Lung (tissue), 12 donors: ENCODE results near the gene MIER1. TPM values are rescaled to one million over a fixed set of nuclear protein-coding genes. Genes with fewer than 3 reads are reported as not detected.

ENCODE experiments used
- ATAC-seq: fragments of 200-7000 bp; cut with Tn5 transposase; one replicate; pipeline ENCODE4 v1.9.1; 2020; ENCODE audit warnings: moderate number of reproducible peaks; ENCODE audit not compliant: insufficient read depth, low FRiP score
- DNase-seq, 3 donors: peaks; one replicate each; pipeline ENCODE4 v3.0.0-alpha.2; 2013 to 2017
- H3K27ac ChIP-seq, 2 donors: one replicate each; pipeline ENCODE4 v1.5.1; 2013; ENCODE audit warnings: mild to moderate bottlenecking in 2 of 2, moderate library complexity in 2 of 2, control low read depth in 1 of 2, inconsistent platforms in 1 of 2, low read depth in 1 of 2, low read length in 1 of 2
- H3K27me3 ChIP-seq, 3 donors: one replicate each; pipeline ENCODE4 v1.5.1; 2013; ENCODE audit warnings: low read length in 2 of 3; ENCODE audit not compliant: control insufficient read depth in 3 of 3, insufficient read depth in 3 of 3
- H3K36me3 ChIP-seq, 4 donors: one replicate each; pipeline ENCODE4 v1.5.1; 2013; ENCODE audit warnings: low read length in 4 of 4, mild to moderate bottlenecking in 1 of 4, moderate library complexity in 1 of 4; ENCODE audit not compliant: control insufficient read depth in 4 of 4, insufficient read depth in 4 of 4
- H3K4me1 ChIP-seq, 5 donors: one replicate each; pipeline ENCODE4 v1.5.1; 2013; ENCODE audit warnings: low read length in 5 of 5, mild to moderate bottlenecking in 2 of 5, moderate library complexity in 1 of 5; ENCODE audit not compliant: control insufficient read depth in 5 of 5, insufficient read depth in 5 of 5
- H3K4me3 ChIP-seq: one replicate; pipeline ENCODE4 v1.5.1; 2013; ENCODE audit warnings: mild to moderate bottlenecking, control low read depth, moderate library complexity
- H3K9ac ChIP-seq, 2 donors: one replicate each; pipeline ENCODE4 v1.5.1; 2013; ENCODE audit warnings: low read length in 2 of 2, control low read depth in 1 of 2; ENCODE audit not compliant: insufficient read depth in 1 of 2
- H3K9me3 ChIP-seq, 4 donors: one replicate each; pipeline ENCODE4 v1.5.1; 2013; ENCODE audit warnings: low read length in 3 of 4, mild to moderate bottlenecking in 1 of 4, moderate library complexity in 1 of 4; ENCODE audit not compliant: control insufficient read depth in 4 of 4, insufficient read depth in 3 of 4
- WGBS, 2 donors: extraction: QIAGEN DNeasy Blood & Tissue Kit; methylation state at CpG; one replicate each; pipeline ENCODE4 v1.1.7; 2013; 5-methylcytosine and 5-hydroxymethylcytosine counted together
- polyA plus RNA-seq, 2 donors: library from polyadenylated mRNA; stranded (reverse); fragments of 200-250 nt; gene quantifications; one replicate each; pipeline ENCODE4 v1.2.1, GENCODE V29; 2013
- total RNA-seq, 2 donors: library from RNA; depleted of rRNA in 1 of 2; stranded (reverse); fragments of >200 nt in 1 of 2; gene quantifications; one replicate each; pipeline ENCODE4 v1.2.1, GENCODE V29; 2014 to 2021
- TF ChIP-seq, protein P1 (sequence below): IDR thresholded peaks from 2 replicates; pipeline ENCODE4 v1.5.1; 2012; ENCODE audit warnings: mild to moderate bottlenecking; ENCODE audit errors: control extremely low read depth, extremely low read depth
- donor health status: control.
- donor health status: control.
- donor health status: Bipolar disorder and iron deficiency.
- donor health status: healthy.
- donor health status: DM: yes; HTN: yes; CAD: no.

The MIER1 gene
- total and polyA plus RNA-seq, 4 donors, result 12.6 to 42.4 (median 21.5) TPM

DNA sequence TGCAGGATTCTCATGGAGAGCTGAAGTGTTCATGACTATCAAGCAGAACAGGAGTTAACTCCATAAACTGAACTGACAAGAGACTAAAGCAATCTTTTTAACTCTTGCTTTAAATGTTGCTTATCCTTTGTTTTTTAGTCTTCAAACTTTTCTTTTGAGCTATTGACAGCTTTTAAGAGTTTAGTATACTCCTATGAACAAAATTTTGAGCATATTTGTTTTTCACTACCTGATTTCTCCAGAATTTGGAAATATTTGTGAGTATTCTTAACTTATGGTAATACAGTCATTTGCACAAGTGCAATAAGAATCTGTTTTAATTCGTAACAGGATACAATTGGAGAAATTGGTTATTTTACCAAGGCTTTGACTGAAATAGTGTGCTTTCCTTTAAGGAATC lies 7.3 kb upstream of the MIER1 start:
- Histone ChIP-seq H3K4me3 (no peak overlapping the region), H3K9me3 (no peaks in the 10 kb centered on the region), H3K4me1 (peaks cover 0 to 2% (median 0%) of the 10 kb centered on the region in 5 donors), H3K9ac (no peak overlapping the region), H3K36me3 (peaks cover 0 to 5% (median 0%) of the 10 kb centered on the region in 4 donors), H3K27me3 (no peaks in the 10 kb centered on the region), H3K27ac (no peak overlapping the region)
- 96% methylated on average over 1 of the region's 1 CpG for WGBS, 2 donors
- TF ChIP-seq, protein P1, sequence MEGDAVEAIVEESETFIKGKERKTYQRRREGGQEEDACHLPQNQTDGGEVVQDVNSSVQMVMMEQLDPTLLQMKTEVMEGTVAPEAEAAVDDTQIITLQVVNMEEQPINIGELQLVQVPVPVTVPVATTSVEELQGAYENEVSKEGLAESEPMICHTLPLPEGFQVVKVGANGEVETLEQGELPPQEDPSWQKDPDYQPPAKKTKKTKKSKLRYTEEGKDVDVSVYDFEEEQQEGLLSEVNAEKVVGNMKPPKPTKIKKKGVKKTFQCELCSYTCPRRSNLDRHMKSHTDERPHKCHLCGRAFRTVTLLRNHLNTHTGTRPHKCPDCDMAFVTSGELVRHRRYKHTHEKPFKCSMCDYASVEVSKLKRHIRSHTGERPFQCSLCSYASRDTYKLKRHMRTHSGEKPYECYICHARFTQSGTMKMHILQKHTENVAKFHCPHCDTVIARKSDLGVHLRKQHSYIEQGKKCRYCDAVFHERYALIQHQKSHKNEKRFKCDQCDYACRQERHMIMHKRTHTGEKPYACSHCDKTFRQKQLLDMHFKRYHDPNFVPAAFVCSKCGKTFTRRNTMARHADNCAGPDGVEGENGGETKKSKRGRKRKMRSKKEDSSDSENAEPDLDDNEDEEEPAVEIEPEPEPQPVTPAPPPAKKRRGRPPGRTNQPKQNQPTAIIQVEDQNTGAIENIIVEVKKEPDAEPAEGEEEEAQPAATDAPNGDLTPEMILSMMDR, result no peak
- DNase-seq (no peak), ATAC-seq (no peak)

- DNase-seq, result no peak
- Histone ChIP-seq H3K9ac (no peak overlapping the region), H3K4me1 (peaks cover 0 to 13% (median 5%) of the 10 kb centered on the region in 5 donors), H3K36me3 (peaks cover 0 to 5% (median 0%) of the 10 kb centered on the region in 4 donors), H3K27me3 (no peaks in the 10 kb centered on the region), H3K4me3 (no peak overlapping the region), H3K27ac (no peak overlapping the region), H3K9me3 (no peaks in the 10 kb centered on the region)
- TF ChIP-seq, protein P1, result no peak
- WGBS, 2 donors, result 88 to 91% methylated on average over 1 of the region's 1 CpG
- no peak for ATAC-seq
Observed at GRCh38 chr1:66919063-66919462, 5.7 kb upstream of the MIER1 start.

- H3K27me3 ChIP-seq, result no peaks in the 10 kb centered on the region
- H3K36me3 ChIP-seq, result peaks cover 0 to 5% (median 0%) of the 10 kb centered on the region in 4 donors
- no peaks in the 10 kb centered on the region for H3K9me3 ChIP-seq
- peaks cover 0 to 14% (median 5%) of the 10 kb centered on the region in 5 donors for H3K4me1 ChIP-seq
- DNase-seq, result no peak
- WGBS, 2 donors, result 86 to 88% methylated on average over 3 of the region's 3 CpGs
- H3K27ac ChIP-seq, result no peak overlapping the region
- H3K4me3 ChIP-seq, result no peak overlapping the region
- H3K9ac ChIP-seq, result no peak overlapping the region
- no peak for ATAC-seq
- TF ChIP-seq, protein P1, result no peak
Observed at GRCh38 chr1:66919828-66920227, 5.0 kb upstream of the MIER1 start.

- Histone ChIP-seq H3K9me3 (no peaks in the 10 kb centered on the region), H3K4me1 (peaks cover under 1 to 14% (median 5%) of the 10 kb centered on the region in 5 donors), H3K9ac (no peak overlapping the region), H3K27me3 (no peaks in the 10 kb centered on the region), H3K27ac (no peak overlapping the region), H3K4me3 (no peak overlapping the region), H3K36me3 (peaks cover 0 to 5% (median 0%) of the 10 kb centered on the region in 4 donors)
- TF ChIP-seq, protein P1, result no peak
- ATAC-seq (no peak), DNase-seq (no peak)
- 86 to 96% methylated on average over 2 of the region's 2 CpGs for WGBS, 2 donors
Observed at GRCh38 chr1:66920543-66920942, 4.2 kb upstream of the MIER1 start.
